Hypothalamus (tissue), 51 donors: ENCODE data around the gene EPHA7.

ENCODE experiments used
- DNase-seq, 51 donors: peaks; one replicate each; lab custom pipeline; 2025; lab: John Stamatoyannopoulos, UW

EPHA7 gene

GRCh38 chr6:93419304-93420162, at the start of gene EPHA7:
EPHA7 (minus strand) TSS chr6:93419559; CDS start chr6:93419341, 218 bp downstream.
- peak; percentile 21 to 97 (median 90) for DNase-seq

GRCh38 chr6:93468291-93468690, 48.9 kb upstream of the EPHA7 start:
- DNase-seq: no peak

GRCh38 chr6:93454533-93454932, 35.2 kb upstream of the EPHA7 start:
- no peak for DNase-seq

GRCh38 chr6:93453956-93454355, 34.6 kb upstream of the EPHA7 start:
- DNase-seq: no peak

- no peak for DNase-seq
Observed at GRCh38 chr6:93447874-93448273, 28.5 kb upstream of the EPHA7 start.

GRCh38 chr6:93437491-93437890, 18.1 kb upstream of the EPHA7 start:
- DNase-seq: no peak

GRCh38 chr6:93433592-93433991, 14.2 kb upstream of the EPHA7 start:
- no peak for DNase-seq

GRCh38 chr6:93424303-93425064, 5.1 kb upstream of the EPHA7 start:
- DNase-seq: peak in 1 of 51 donors; percentile 30

GRCh38 chr6:93423542-93423941, 4.2 kb upstream of the EPHA7 start:
- peak in 17 of 51 donors; percentile 1 to 23 (median 3) for DNase-seq

GRCh38 chr6:93420163-93420795, 920 bp upstream of the EPHA7 start:
- no peak for DNase-seq

- DNase-seq: peak in 33 of 51 donors; percentile 2 to 61 (median 27)
Observed at GRCh38 chr6:93418408-93419303, 703 bp downstream of the EPHA7 start.

- peak in 1 of 51 donors; percentile 40 for DNase-seq
Observed at GRCh38 chr6:93418033-93418407, 1.3 kb downstream of the EPHA7 start.

GRCh38 chr6:93417421-93418013, 1.8 kb downstream of the EPHA7 start:
- peak in 22 of 51 donors; percentile 6 to 70 (median 32) for DNase-seq

GRCh38 chr6:93416571-93417420, 2.6 kb downstream of the EPHA7 start:
- peak in 37 of 51 donors; percentile 5 to 74 (median 35) for DNase-seq

GRCh38 chr6:93413190-93413589, 6.2 kb downstream of the EPHA7 start:
- DNase-seq: no peak

GRCh38 chr6:93412452-93412851, 6.9 kb downstream of the EPHA7 start:
- no peak for DNase-seq

GRCh38 chr6:93407186-93407585, 12.2 kb downstream of the EPHA7 start:
- no peak for DNase-seq

GRCh38 chr6:93403390-93403789, 16.0 kb downstream of the EPHA7 start:
- no peak for DNase-seq

GRCh38 chr6:93398723-93399122, 20.6 kb downstream of the EPHA7 start:
- no peak for DNase-seq
